HEK293 (cell line): ENCODE results near the gene CHST15.

Source experiments
- CTCF ChIP-seq: fragments of 450-650 bp; formaldehyde crosslinking; IDR thresholded peaks from 2 replicates; pipeline ENCODE4 v1.5.1; 2016; ENCODE audit warnings: missing biosample characterization, missing genetic modification characterization
- TSHZ1 ChIP-seq: fragments of 450-650 bp; formaldehyde crosslinking; IDR thresholded peaks from 2 replicates; pipeline ENCODE4 v1.5.1; 2016; ENCODE audit warnings: missing biosample characterization, missing genetic modification characterization, borderline replicate concordance
- ZFHX2 ChIP-seq: fragments of 450-650 bp; formaldehyde crosslinking; conservative IDR thresholded peaks from 2 replicates; pipeline ENCODE4 v1.5.1; 2016; ENCODE audit warnings: missing biosample characterization, missing genetic modification characterization
- ZNF184 ChIP-seq: fragments of 450-650 bp; IDR thresholded peaks from 2 replicates; pipeline ENCODE4 v1.5.1; 2018; ENCODE audit warnings: missing biosample characterization, mild to moderate bottlenecking, missing genetic modification characterization
- ZNF561 ChIP-seq: fragments of 450-650 bp; IDR thresholded peaks from 2 replicates; pipeline ENCODE4 v1.5.1; 2018; ENCODE audit warnings: missing biosample characterization, missing genetic modification characterization, borderline replicate concordance
- ZNF624 ChIP-seq: fragments of 450-650 bp; formaldehyde crosslinking; IDR thresholded peaks from 2 replicates; pipeline ENCODE4 v1.5.1; 2017; ENCODE audit warnings: missing biosample characterization, missing genetic modification characterization
- TF ChIP-seq, protein P1 (sequence below): fragments of 450-650 bp; formaldehyde crosslinking; IDR thresholded peaks from 2 replicates; pipeline ENCODE4 v1.5.1; 2016; ENCODE audit warnings: missing biosample characterization, missing genetic modification characterization

GRCh38 chr10:124086787-124087671, 6.4 kb downstream of the CHST15 start:
- TF ChIP-seq, protein P1, sequence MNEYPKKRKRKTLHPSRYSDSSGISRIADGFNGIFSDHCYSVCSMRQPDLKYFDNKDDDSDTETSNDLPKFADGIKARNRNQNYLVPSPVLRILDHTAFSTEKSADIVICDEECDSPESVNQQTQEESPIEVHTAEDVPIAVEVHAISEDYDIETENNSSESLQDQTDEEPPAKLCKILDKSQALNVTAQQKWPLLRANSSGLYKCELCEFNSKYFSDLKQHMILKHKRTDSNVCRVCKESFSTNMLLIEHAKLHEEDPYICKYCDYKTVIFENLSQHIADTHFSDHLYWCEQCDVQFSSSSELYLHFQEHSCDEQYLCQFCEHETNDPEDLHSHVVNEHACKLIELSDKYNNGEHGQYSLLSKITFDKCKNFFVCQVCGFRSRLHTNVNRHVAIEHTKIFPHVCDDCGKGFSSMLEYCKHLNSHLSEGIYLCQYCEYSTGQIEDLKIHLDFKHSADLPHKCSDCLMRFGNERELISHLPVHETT (tag by site-specific recombination): no peak
- TF ChIP-seq CTCF (no peak), ZNF624 (tag by site-specific recombination) (no peak), ZNF184 (tag by site-specific recombination) (no peak), ZNF561 (tag by site-specific recombination) (no peak), ZFHX2 (tag by site-specific recombination) (no peak), TSHZ1 (tag by site-specific recombination) (no peak)
